HCT116 (cell line): Measurements from ENCODE around the gene TRPM4. TPM values are rescaled to one million over a fixed set of nuclear protein-coding genes. Genes with fewer than 3 reads are reported as not detected.

Experiments
- ATAC-seq: fragments of 200-7000 bp; cut with Tn5 transposase; 2 replicates; pipeline ENCODE4 v1.9.1; 2020; ENCODE audit warnings: mild to moderate bottlenecking, moderate library complexity
- BruUV-seq: library from RNA; stranded (reverse); fragments of 400-500 nt; replicated peaks from 2 replicates; lab custom pipeline; 2021; lab: Mats Ljungman, UMichigan
- CTCF ChIA-PET: fragments of 300-600 bp; sonication (Branson Sonifier 250); formaldehyde crosslinking; loops from one replicate; lab custom pipeline; 2021; ENCODE audit warnings: antibody characterized with exemption; lab: Charles Lee
- POLR2A ChIA-PET: fragments of 300-600, 350-600 bp; sonication (Branson Sonifier 250); formaldehyde crosslinking; loops from one replicate; lab custom pipeline; 2021; ENCODE audit warnings: antibody characterized with exemption; lab: Charles Lee
- RAD21 ChIA-PET, 2 experiments: fragments of 300-600 bp; sonication (Branson Sonifier 250); formaldehyde crosslinking; loops; one replicate each; lab custom pipeline; 2023; ENCODE audit warnings: low total read pairs in 2 of 2; ENCODE audit not compliant: uncharacterized antibody in 2 of 2, unreplicated experiment in 2 of 2, low non-redundant PET in 1 of 2; lab: Charles Lee
- DNase-seq: peaks from one replicate; pipeline ENCODE4 v3.0.0-alpha.2; 2010; ENCODE audit warnings: low read depth, low spot score
- H2AFZ ChIP-seq: fragments of 200-600 bp; shearing (Covaris generic), sonication (generic); 2 replicates; pipeline ENCODE4 v1.6.1; 2017; ENCODE audit warnings: low read depth, mixed run types, mixed read lengths, antibody characterized with exemption, low read length; ENCODE audit not compliant: poor library complexity, severe bottlenecking
- H3K27ac ChIP-seq: 2 replicates; pipeline ENCODE4 v1.5.1; 2012; ENCODE audit warnings: low read depth, low read length
- H3K27me3 ChIP-seq: fragments of 200-600 bp; sonication (generic); 2 replicates; pipeline ENCODE4 v1.6.1; 2016; ENCODE audit warnings: mixed run types, low read length, mixed read lengths; ENCODE audit not compliant: insufficient read depth
- H3K36me3 ChIP-seq, 2 experiments: fragments of 200-500 bp in 1 of 2; fragments of 200-600 bp in 1 of 2; sonication (Bioruptor generic) in 1 of 2; sonication (generic) in 1 of 2; 2 replicates each; pipeline versions ENCODE4 v1.5.1 to v1.6.1; 2014 to 2016; ENCODE audit warnings: low read length in 2 of 2, inconsistent platforms in 1 of 2, mixed read lengths in 1 of 2, mixed run types in 1 of 2; ENCODE audit not compliant: insufficient read depth in 2 of 2, control insufficient read depth in 1 of 2
- H3K4me1 ChIP-seq, 2 experiments: fragments of 200-600 bp in 1 of 2; sonication (generic) in 1 of 2; 2 replicates each; pipeline versions ENCODE4 v1.5.1 to v1.6.1; 2012 to 2017; ENCODE audit warnings: low read length in 2 of 2, inconsistent platforms in 1 of 2, mild to moderate bottlenecking in 1 of 2, mixed read lengths in 1 of 2, mixed run types in 1 of 2, moderate library complexity in 1 of 2; ENCODE audit not compliant: insufficient read depth in 2 of 2, control insufficient read depth in 1 of 2
- H3K4me2 ChIP-seq: fragments of 200-600 bp; sonication (generic); 2 replicates; pipeline ENCODE4 v1.6.1; 2017; ENCODE audit warnings: mixed run types, low read length, mixed read lengths
- H3K4me3 ChIP-seq, 2 experiments: fragments of 200-600 bp in 1 of 2; sonication (generic) in 1 of 2; replicated peaks in 1 of 2; 2 replicates each; pipeline ENCODE4 v1.5.1; 2011 to 2016; ENCODE audit warnings: low read length in 2 of 2, control low read depth in 1 of 2, low read depth in 1 of 2, mild to moderate bottlenecking in 1 of 2, mixed read lengths in 1 of 2, mixed run types in 1 of 2
- H3K79me2 ChIP-seq: fragments of 200-600 bp; sonication (generic); 2 replicates; pipeline ENCODE4 v1.6.1; 2017; ENCODE audit warnings: mild to moderate bottlenecking, mixed run types, low read length, moderate library complexity, mixed read lengths; ENCODE audit not compliant: insufficient read depth
- H3K9ac ChIP-seq: fragments of 200-600 bp; sonication (generic); 2 replicates; pipeline ENCODE4 v1.6.1; 2016; ENCODE audit warnings: low read length, mixed read lengths
- H3K9me2 ChIP-seq: fragments of 200-600 bp; sonication (generic), shearing (Covaris generic); 2 replicates; pipeline ENCODE4 v1.6.1; 2017; ENCODE audit warnings: mixed run types, mild to moderate bottlenecking, moderate library complexity; ENCODE audit not compliant: insufficient read depth
- H3K9me3 ChIP-seq, 2 experiments: fragments of 200-500 bp in 1 of 2; fragments of 200-600 bp in 1 of 2; sonication (Bioruptor generic) in 1 of 2; sonication (generic) in 1 of 2; 2 replicates each; pipeline ENCODE4 v1.6.1; 2014 to 2017; ENCODE audit warnings: low read length in 2 of 2, mixed read lengths in 2 of 2, inconsistent platforms in 1 of 2, low read depth in 1 of 2, mild to moderate bottlenecking in 1 of 2, mixed run types in 1 of 2, moderate library complexity in 1 of 2; ENCODE audit not compliant: control insufficient read depth in 1 of 2, insufficient read depth in 1 of 2
- H4K20me1 ChIP-seq: fragments of 200-600 bp; sonication (generic), shearing (Covaris generic); 2 replicates; pipeline ENCODE4 v1.6.1; 2017; ENCODE audit warnings: mixed run types, mild to moderate bottlenecking, moderate library complexity; ENCODE audit not compliant: insufficient read depth
- CBX3 ChIP-seq: IDR thresholded peaks from 2 replicates; pipeline ENCODE4 v1.6.1; 2012; ENCODE audit warnings: low read depth
- CEBPB ChIP-seq: IDR thresholded peaks from 2 replicates; pipeline ENCODE4 v1.6.1; 2012; ENCODE audit warnings: low read depth
- EGR1 ChIP-seq: IDR thresholded peaks from 2 replicates; pipeline ENCODE4 v1.6.1; 2012; ENCODE audit warnings: low read depth
- ELF1 ChIP-seq: IDR thresholded peaks from 2 replicates; pipeline ENCODE4 v1.6.1; 2012; ENCODE audit warnings: low read depth, borderline replicate concordance
- EZH2 ChIP-seq: fragments of 200-600 bp; sonication (generic); IDR thresholded peaks from 2 replicates; pipeline ENCODE4 v1.6.1; 2017; ENCODE audit warnings: antibody characterized with exemption, mixed run types
- EZH2phosphoT487 ChIP-seq: fragments of 200-600 bp; IDR thresholded peaks from 2 replicates; pipeline ENCODE4 v1.6.1; 2018; ENCODE audit warnings: antibody characterized with exemption, borderline replicate concordance
- JUND ChIP-seq: IDR thresholded peaks from 2 replicates; pipeline ENCODE4 v1.6.1; 2012
- MAX ChIP-seq: IDR thresholded peaks from 2 replicates; pipeline ENCODE4 v1.6.1; 2012
- POLR2A ChIP-seq: IDR thresholded peaks from 2 replicates; pipeline ENCODE4 v1.7.0; 2011; ENCODE audit warnings: borderline replicate concordance; ENCODE audit not compliant: insufficient read depth, insufficient read length; ENCODE audit errors: extremely low read depth
- RAD21 ChIP-seq: IDR thresholded peaks from 2 replicates; pipeline ENCODE4 v1.6.1; 2012; ENCODE audit warnings: low read depth, mild to moderate bottlenecking
- SRF ChIP-seq: IDR thresholded peaks from 2 replicates; pipeline ENCODE4 v1.6.1; 2012; ENCODE audit warnings: low read depth
- YY1 ChIP-seq: IDR thresholded peaks from 2 replicates; pipeline ENCODE4 v1.6.1; 2011; ENCODE audit warnings: low read length, low read depth, moderate library complexity, mild to moderate bottlenecking; ENCODE audit not compliant: insufficient replicate concordance; ENCODE audit errors: extremely low read depth
- intact Hi-C: fragments of 100-400 bp; cut with micrococcal nuclease; formaldehyde crosslinking; loops from 2 replicates; pipeline ENCODE4 v1.10.0; 2022
- total RNA-seq: library from RNA; stranded (reverse); gene quantifications from one replicate; pipeline ENCODE4 v1.2.1, GENCODE V29; 2021; ENCODE audit not compliant: unreplicated experiment

Gene TRPM4
- total RNA-seq, 1 experiment from 2014 or later, result 44.2 TPM

- no peak overlapping the region for H3K9ac ChIP-seq
- no peak overlapping the region for H3K4me3 ChIP-seq
- intact Hi-C loops, result no loop called here
- no peaks in the 10 kb centered on the region for H4K20me1 ChIP-seq
- H3K9me2 ChIP-seq, result no peaks in the 10 kb centered on the region
- RAD21 ChIA-PET, result no interaction called here
- no peak overlapping the region for H2AFZ ChIP-seq
- H3K27me3 ChIP-seq, result no peaks in the 10 kb centered on the region
- no TSS peak for BruUV-seq
- no peaks in the 10 kb centered on the region for H3K9me3 ChIP-seq
- POLR2A ChIA-PET, result interaction anchor here (0.7 kb wide), 1 partner anchor 241 kb away, joined by 3 read pairs; no protein-coding TSS in a partner anchor
- no peak for TF ChIP-seq CEBPB
- no peak for TF ChIP-seq ELF1
- no peak for TF ChIP-seq YY1
- no peak for TF ChIP-seq EZH2
- no peak for TF ChIP-seq EZH2phosphoT487
- TF ChIP-seq RAD21, result no peak
- TF ChIP-seq POLR2A, result no peak
- no peak for TF ChIP-seq CBX3
- no peak for TF ChIP-seq SRF
- no peak for TF ChIP-seq MAX
- no peak for ATAC-seq
- H3K79me2 ChIP-seq, result no peaks in the 10 kb centered on the region
- H3K4me2 ChIP-seq, result no peak overlapping the region
- H3K4me1 ChIP-seq, result no peaks in the 10 kb centered on the region
- no peak overlapping the region for H3K27ac ChIP-seq
- no peaks in the 10 kb centered on the region for H3K36me3 ChIP-seq
- CTCF ChIA-PET, result no interaction called here
- DNase-seq, result no peak
Observed at GRCh38 chr19:49247676-49248075, 90.1 kb downstream of the TRPM4 start.

GRCh38 chr19:49249933-49250332 is 92.3 kb downstream of the TRPM4 start:
- Histone ChIP-seq H3K4me3 (no peak overlapping the region), H4K20me1 (no peaks in the 10 kb centered on the region), H3K36me3 (no peaks in the 10 kb centered on the region), H3K27me3 (no peaks in the 10 kb centered on the region), H3K9ac (no peak overlapping the region), H3K79me2 (no peaks in the 10 kb centered on the region), H3K4me2 (no peak overlapping the region), H3K9me3 (no peaks in the 10 kb centered on the region), H2AFZ (no peak overlapping the region), H3K27ac (no peak overlapping the region), H3K4me1 (no peaks in the 10 kb centered on the region), H3K9me2 (no peaks in the 10 kb centered on the region)
- no TSS peak for BruUV-seq
- ChIA-PET CTCF (no interaction called here), POLR2A (no interaction called here), RAD21 (no interaction called here)
- DNase-seq, result no peak
- no peak for ATAC-seq
- intact Hi-C loops, result no loop called here
- TF ChIP-seq EGR1 (no peak), JUND (no peak)
